Neuronal stem cell (in vitro differentiated cells): Measurements from ENCODE around the gene AOPEP.

Source experiments
- DNase-seq: peaks from one replicate; pipeline ENCODE4 v3.0.0-alpha.2; 2013; ENCODE audit warnings: low spot score
- H2AFZ ChIP-seq: one replicate; pipeline ENCODE4 v1.6.1; 2013; ENCODE audit warnings: mild to moderate bottlenecking, low read length, inconsistent platforms
- H2AK5ac ChIP-seq: 2 replicates; pipeline ENCODE4 v1.6.1; 2013; ENCODE audit warnings: low read depth, mild to moderate bottlenecking, inconsistent platforms, low read length, moderate library complexity, mixed read lengths
- H2BK120ac ChIP-seq: 2 replicates; pipeline ENCODE4 v1.6.1; 2013; ENCODE audit warnings: low read depth, mild to moderate bottlenecking, inconsistent platforms, low read length, moderate library complexity, mixed read lengths
- H2BK12ac ChIP-seq: one replicate; pipeline ENCODE4 v1.6.1; 2013; ENCODE audit warnings: low read length, inconsistent platforms
- H2BK15ac ChIP-seq: 2 replicates; pipeline ENCODE4 v1.6.1; 2013; ENCODE audit warnings: mild to moderate bottlenecking, low read length, inconsistent platforms, mixed read lengths
- H2BK5ac ChIP-seq: one replicate; pipeline ENCODE4 v1.6.1; 2013; ENCODE audit warnings: inconsistent platforms, mild to moderate bottlenecking, low read length, moderate library complexity
- H3K14ac ChIP-seq: one replicate; pipeline ENCODE4 v1.6.1; 2013; ENCODE audit warnings: low read length, inconsistent platforms
- H3K18ac ChIP-seq: 2 replicates; pipeline ENCODE4 v1.6.1; 2013; ENCODE audit warnings: low read length, inconsistent platforms
- H3K23ac ChIP-seq: 2 replicates; pipeline ENCODE4 v1.6.1; 2013; ENCODE audit warnings: low read depth, mild to moderate bottlenecking, mixed read lengths, low read length, inconsistent platforms; ENCODE audit not compliant: poor library complexity
- H3K27ac ChIP-seq: replicated peaks from 3 replicates; pipeline ENCODE4 v1.5.1; 2013; ENCODE audit warnings: low read length, inconsistent platforms
- H3K27me3 ChIP-seq, 3 experiments: 2 replicates each; pipeline ENCODE4 v1.6.1; 2013; ENCODE audit warnings: low read length in 3 of 3, mild to moderate bottlenecking in 2 of 3, inconsistent platforms in 1 of 3, low read depth in 1 of 3, mixed read lengths in 1 of 3, moderate library complexity in 1 of 3; ENCODE audit not compliant: control insufficient read depth in 3 of 3, insufficient read depth in 3 of 3
- H3K36me3 ChIP-seq, 2 donors: replicated peaks in 1 of 2; 2 replicates each; pipeline ENCODE4 v1.6.1; 2013; ENCODE audit warnings: low read length in 2 of 2; ENCODE audit not compliant: control insufficient read depth in 2 of 2, insufficient read depth in 2 of 2
- H3K4ac ChIP-seq: 2 replicates; pipeline ENCODE4 v1.6.1; 2013; ENCODE audit warnings: inconsistent platforms, mild to moderate bottlenecking, low read length, moderate library complexity
- H3K4me1 ChIP-seq, 2 donors: 1 replicate in 1 of 2; 2 replicates in 1 of 2; pipeline ENCODE4 v1.6.1; 2013; ENCODE audit warnings: low read length in 2 of 2, low read depth in 1 of 2; ENCODE audit not compliant: control insufficient read depth in 2 of 2, insufficient read depth in 1 of 2
- H3K4me2 ChIP-seq: one replicate; pipeline ENCODE4 v1.6.1; 2013; ENCODE audit warnings: mild to moderate bottlenecking, low read length, inconsistent platforms; ENCODE audit not compliant: insufficient read depth, poor library complexity, severe bottlenecking
- H3K4me3 ChIP-seq, 2 donors: 2 replicates each; pipeline ENCODE4 v1.5.1; 2013; ENCODE audit warnings: low read length in 2 of 2, mild to moderate bottlenecking in 2 of 2, inconsistent platforms in 1 of 2, moderate library complexity in 1 of 2
- H3K79me1 ChIP-seq: one replicate; pipeline ENCODE4 v1.6.1; 2013; ENCODE audit warnings: low read depth, mild to moderate bottlenecking, inconsistent platforms, low read length, moderate library complexity
- H3K9ac ChIP-seq: one replicate; pipeline ENCODE4 v1.6.1; 2013; ENCODE audit warnings: mild to moderate bottlenecking, low read depth, low read length, inconsistent platforms; ENCODE audit not compliant: poor library complexity
- H3K9me3 ChIP-seq, 2 donors: replicated peaks in 1 of 2; 2 replicates each; pipeline versions ENCODE3 to v1.6.1; 2013; ENCODE audit warnings: low read length in 2 of 2, mild to moderate bottlenecking in 2 of 2, inconsistent platforms in 1 of 2, low read depth in 1 of 2, mixed read lengths in 1 of 2, moderate library complexity in 1 of 2; ENCODE audit not compliant: control insufficient read depth in 2 of 2, insufficient read depth in 1 of 2
- H4K8ac ChIP-seq: one replicate; pipeline ENCODE4 v1.6.1; 2013; ENCODE audit warnings: low read depth, mild to moderate bottlenecking, inconsistent platforms, low read length, moderate library complexity
- H4K91ac ChIP-seq: one replicate; pipeline ENCODE4 v1.6.1; 2013; ENCODE audit warnings: low read length, low read depth, mild to moderate bottlenecking, inconsistent platforms; ENCODE audit not compliant: poor library complexity
- WGBS, 2 donors: extraction: QIAGEN DNeasy Blood & Tissue Kit; methylation state at CpG; one replicate each; pipeline ENCODE4 v1.1.7; 2013; ENCODE audit warnings: missing lambda C conversion rate in 2 of 2, mixed read lengths in 1 of 2; ENCODE audit not compliant: insufficient read length in 2 of 2, insufficient replicate concordance in 1 of 2; ENCODE audit errors: extremely low coverage in 2 of 2; 5-methylcytosine and 5-hydroxymethylcytosine counted together

Gene AOPEP

GRCh38 chr9:94935396-94935795 is 208.9 kb downstream of the AOPEP start:
- no CpG with 5 or more reads among the region's 6 CpGs for WGBS, 2 donors
- no peak overlapping the region for H4K8ac ChIP-seq
- no peak overlapping the region for H2BK5ac ChIP-seq
- no peaks in the 10 kb centered on the region for H3K9me3 ChIP-seq
- no peaks in the 10 kb centered on the region for H3K36me3 ChIP-seq
- H2AFZ ChIP-seq = no peak overlapping the region
- H3K27ac ChIP-seq = no peak overlapping the region
- H3K18ac ChIP-seq = no peak overlapping the region
- no peak overlapping the region for H3K4me2 ChIP-seq
- H2AK5ac ChIP-seq = no peak overlapping the region
- H3K79me1 ChIP-seq = no peaks in the 10 kb centered on the region
- no peak overlapping the region for H3K14ac ChIP-seq
- H3K4me3 ChIP-seq = no peak overlapping the region
- H2BK120ac ChIP-seq = no peak overlapping the region
- no peaks in the 10 kb centered on the region for H3K27me3 ChIP-seq
- no peak overlapping the region for H2BK15ac ChIP-seq
- DNase-seq = no peak
- H3K4me1 ChIP-seq = peaks cover 0 to 2% of the 10 kb centered on the region in 2 donors
- H4K91ac ChIP-seq = no peak overlapping the region
- H3K4ac ChIP-seq = no peak overlapping the region
- no peak overlapping the region for H3K9ac ChIP-seq
- no peak overlapping the region for H2BK12ac ChIP-seq
- H3K23ac ChIP-seq = no peak overlapping the region

GRCh38 chr9:94936419-94936818 is 209.9 kb downstream of the AOPEP start:
- Histone ChIP-seq H3K9me3 (no peaks in the 10 kb centered on the region), H3K4ac (no peak overlapping the region), H4K8ac (no peak overlapping the region), H3K23ac (no peak overlapping the region), H3K14ac (no peak overlapping the region), H3K9ac (no peak overlapping the region), H2AFZ (no peak overlapping the region), H3K27me3 (no peaks in the 10 kb centered on the region), H2BK5ac (no peak overlapping the region), H3K27ac (no peak overlapping the region), H2BK12ac (no peak overlapping the region), H3K18ac (no peak overlapping the region), H3K4me3 (no peak overlapping the region), H2AK5ac (no peak overlapping the region), H3K79me1 (no peaks in the 10 kb centered on the region), H2BK120ac (no peak overlapping the region), H3K4me1 (peaks cover 2 to 9% of the 10 kb centered on the region in 2 donors), H4K91ac (no peak overlapping the region), H2BK15ac (no peak overlapping the region), H3K4me2 (no peak overlapping the region), H3K36me3 (no peaks in the 10 kb centered on the region)
- no peak for DNase-seq
- no CpG with 5 or more reads among the region's 3 CpGs for WGBS, 2 donors

- no CpG with 5 or more reads among the region's 6 CpGs for WGBS, 2 donors
- Histone ChIP-seq H2BK15ac (no peak overlapping the region), H3K18ac (no peak overlapping the region), H3K27ac (no peak overlapping the region), H2AK5ac (no peak overlapping the region), H2BK12ac (no peak overlapping the region), H4K8ac (no peak overlapping the region), H3K4ac (no peak overlapping the region), H3K4me2 (no peak overlapping the region), H2BK5ac (no peak overlapping the region), H3K36me3 (no peaks in the 10 kb centered on the region), H3K4me1 (peaks cover 2 to 14% of the 10 kb centered on the region in 2 donors), H3K9me3 (no peaks in the 10 kb centered on the region), H3K27me3 (no peaks in the 10 kb centered on the region), H3K9ac (no peak overlapping the region), H3K23ac (no peak overlapping the region), H2AFZ (no peak overlapping the region), H3K14ac (no peak overlapping the region), H2BK120ac (no peak overlapping the region), H3K4me3 (no peak overlapping the region), H4K91ac (no peak overlapping the region), H3K79me1 (no peaks in the 10 kb centered on the region)
- DNase-seq = no peak
These were observed 210.9 kb downstream of the AOPEP start for GRCh38 chr9:94937214-94937903.

- H3K79me1 ChIP-seq = no peaks in the 10 kb centered on the region
- no peaks in the 10 kb centered on the region for H3K27me3 ChIP-seq
- H2BK15ac ChIP-seq = no peak overlapping the region
- H3K14ac ChIP-seq = no peak overlapping the region
- H3K4me3 ChIP-seq = no peak overlapping the region
- H4K8ac ChIP-seq = no peak overlapping the region
- H2BK5ac ChIP-seq = no peak overlapping the region
- no peak overlapping the region for H3K27ac ChIP-seq
- H2BK120ac ChIP-seq = no peak overlapping the region
- no peak overlapping the region for H3K4ac ChIP-seq
- DNase-seq = no peak
- no peak overlapping the region for H3K18ac ChIP-seq
- H4K91ac ChIP-seq = no peak overlapping the region
- WGBS, 2 donors = no CpG with 5 or more reads among the region's 3 CpGs
- peaks cover 0 to 14% of the 10 kb centered on the region in 2 donors for H3K4me1 ChIP-seq
- no peak overlapping the region for H2BK12ac ChIP-seq
- H2AK5ac ChIP-seq = no peak overlapping the region
- H3K4me2 ChIP-seq = no peak overlapping the region
- H3K9ac ChIP-seq = no peak overlapping the region
- no peak overlapping the region for H3K23ac ChIP-seq
- H3K36me3 ChIP-seq = no peaks in the 10 kb centered on the region
- no peak overlapping the region for H2AFZ ChIP-seq
- H3K9me3 ChIP-seq = no peaks in the 10 kb centered on the region
These were observed 211.9 kb downstream of the AOPEP start for GRCh38 chr9:94938384-94938783.
